Epithelial cell of esophagus (primary cell): ENCODE data around the gene ABCE1.

Source experiments
- DNase-seq: peaks from one replicate; pipeline ENCODE4 v3.0.0; 2010; ENCODE audit warnings: low read depth
- H3K4me3 ChIP-seq: 2 replicates; pipeline ENCODE4 v1.5.1; 2011; ENCODE audit warnings: mild to moderate bottlenecking, low read length, control low read depth
- CTCF ChIP-seq: IDR thresholded peaks from 2 replicates; pipeline ENCODE4 v1.5.1; 2011; ENCODE audit warnings: low read depth, mild to moderate bottlenecking, low read length, control low read depth, inconsistent platforms; ENCODE audit not compliant: insufficient read depth; ENCODE audit errors: missing control alignments

ABCE1 gene

DNA sequence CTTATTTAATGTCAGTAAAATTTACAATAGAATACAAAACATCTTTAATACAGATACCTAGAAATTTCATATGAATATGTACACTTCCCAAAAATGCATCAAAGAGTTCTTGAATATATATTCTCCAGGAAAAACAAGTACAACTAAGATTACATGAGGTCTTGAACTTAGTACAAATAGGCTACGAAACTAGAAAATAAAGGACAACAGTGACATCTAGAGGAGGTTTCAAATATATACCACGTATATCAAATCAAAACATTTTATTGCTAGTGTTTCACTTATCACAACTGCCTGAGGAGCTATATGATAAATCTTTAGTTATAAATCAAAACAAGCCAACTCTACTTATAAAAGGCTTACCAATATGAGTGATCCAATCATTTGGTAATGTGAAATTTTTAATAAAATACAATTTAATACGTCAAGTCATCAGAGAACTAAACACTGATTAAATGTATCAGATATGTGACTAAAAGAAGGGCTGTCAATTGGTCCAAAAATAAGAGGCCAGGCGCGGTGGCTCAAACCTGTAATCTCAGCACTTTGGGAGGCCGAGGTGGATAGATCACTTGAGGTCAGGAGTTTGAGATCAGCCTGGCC lies 36.7 kb upstream of the ABCE1 start:
- H3K4me3 ChIP-seq: no peak overlapping the region
- TF ChIP-seq CTCF: no peak
- peak; percentile 61 for DNase-seq

- no peak for TF ChIP-seq CTCF
- DNase-seq: no peak
- H3K4me3 ChIP-seq: no peak overlapping the region
Observed at GRCh38 chr4:145066063-145066501, 32.0 kb upstream of the ABCE1 start.

- TF ChIP-seq CTCF: no peak
- DNase-seq: peak; percentile 66
- no peak overlapping the region for H3K4me3 ChIP-seq
Observed at GRCh38 chr4:145069361-145069760, 28.8 kb upstream of the ABCE1 start.

DNA sequence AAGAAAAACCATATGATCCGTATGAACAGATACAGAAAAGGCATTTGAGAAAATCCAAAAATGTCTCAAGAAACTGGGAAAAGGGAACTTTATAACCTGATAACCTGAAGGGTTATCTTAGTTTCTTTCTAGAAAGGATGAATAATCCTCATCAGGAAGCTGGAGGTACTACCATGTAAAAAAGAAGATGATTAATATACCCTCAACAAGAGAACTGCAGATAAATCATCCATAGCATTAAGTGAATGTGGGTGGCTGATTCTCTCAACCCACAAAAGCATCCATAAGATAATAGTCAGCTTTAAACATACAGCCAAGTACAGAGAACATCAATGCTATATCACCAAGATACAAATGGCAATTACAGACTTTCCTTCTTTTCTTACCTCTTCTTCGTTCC lies 26.6 kb upstream of the ABCE1 start:
- DNase-seq: no peak
- TF ChIP-seq CTCF: no peak
- no peak overlapping the region for H3K4me3 ChIP-seq

- TF ChIP-seq CTCF: no peak
- DNase-seq: no peak
- H3K4me3 ChIP-seq: no peak overlapping the region
Observed at GRCh38 chr4:145075742-145076468, 22.2 kb upstream of the ABCE1 start.

DNA sequence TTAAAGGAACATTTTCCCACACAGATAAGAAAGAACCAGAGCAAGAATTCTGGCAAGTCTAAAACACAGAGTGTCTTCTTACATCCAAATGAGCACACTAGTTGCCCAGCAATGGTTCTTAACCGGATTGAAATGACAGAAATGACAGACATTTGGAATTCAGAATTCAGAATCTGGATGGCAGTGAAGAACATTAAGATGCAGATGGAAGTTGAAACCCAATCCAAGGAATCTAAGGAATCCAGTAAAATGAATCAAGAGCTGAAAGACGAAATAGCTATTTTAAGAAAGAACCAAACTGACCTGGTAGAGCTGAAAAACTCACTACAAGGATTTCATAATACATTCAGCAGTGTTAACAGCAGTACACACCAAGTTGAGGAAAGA lies 21.6 kb upstream of the ABCE1 start:
- H3K4me3 ChIP-seq: no peak overlapping the region
- DNase-seq: no peak
- no peak for TF ChIP-seq CTCF

DNA sequence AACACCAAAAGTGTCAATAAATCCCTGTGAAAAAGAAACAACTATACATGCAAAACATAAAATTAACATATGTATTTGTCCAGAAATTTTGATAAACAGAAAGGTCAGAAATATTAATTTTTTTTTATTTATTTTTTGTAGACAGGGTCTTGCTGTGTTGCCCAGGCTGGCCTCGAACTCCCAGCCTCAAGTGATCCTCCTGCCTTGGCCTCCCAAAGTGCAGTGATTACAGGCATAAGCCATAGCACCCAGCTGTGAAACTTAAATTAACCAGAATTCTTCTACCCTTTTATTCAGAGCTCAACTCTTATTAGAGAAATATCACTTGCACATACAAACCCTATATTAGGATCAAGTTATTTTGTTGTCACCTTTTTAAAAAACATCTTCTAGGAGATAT lies 16.4 kb upstream of the ABCE1 start:
- no peak for TF ChIP-seq CTCF

More for the DNA sequence above, 16.4 kb upstream of the ABCE1 start:
- H3K4me3 ChIP-seq: no peak overlapping the region
- no peak for DNase-seq
